Uterus (tissue), 4 donors: Measurements from ENCODE around the gene ARPIN. TPM values are rescaled to one million over a fixed set of nuclear protein-coding genes. Genes with fewer than 3 reads are reported as not detected.

ENCODE experiments used
- DNase-seq, 2 donors: peaks; one replicate each; pipeline ENCODE4 v3.0.0-alpha.2; 2019 to 2020
- H3K27ac ChIP-seq, 2 donors: fragments of 200-600 bp; sonication (generic); 1 replicate in 1 of 2; 2 replicates in 1 of 2; pipeline ENCODE4 v1.5.1; 2016 to 2018
- H3K27me3 ChIP-seq, 2 donors: fragments of 200-600 bp; sonication (generic); one replicate each; pipeline ENCODE4 v1.5.1; 2018 to 2019; ENCODE audit warnings: control low read depth in 1 of 2
- H3K36me3 ChIP-seq, 2 donors: fragments of 200-600 bp; sonication (generic); one replicate each; pipeline ENCODE4 v1.5.1; 2019; ENCODE audit warnings: control low read depth in 1 of 2
- H3K4me1 ChIP-seq, 2 donors: fragments of 200-600 bp; sonication (generic); one replicate each; pipeline ENCODE4 v1.5.1; 2018 to 2019; ENCODE audit warnings: control low read depth in 1 of 2
- H3K4me3 ChIP-seq, 2 donors: fragments of 200-600 bp; sonication (generic); 1 replicate in 1 of 2; 2 replicates in 1 of 2; pipeline ENCODE4 v1.5.1; 2018 to 2019; ENCODE audit warnings: mild to moderate bottlenecking in 1 of 2
- H3K9me3 ChIP-seq, 2 donors: fragments of 200-600 bp; sonication (generic); one replicate each; pipeline ENCODE4 v1.5.1; 2019; ENCODE audit warnings: control low read depth in 1 of 2
- POLR2A ChIP-seq, 2 donors: fragments of 450-650 bp; IDR thresholded peaks; one replicate each; pipeline ENCODE4 v1.6.1; 2016; ENCODE audit warnings: antibody characterized with exemption in 2 of 2, mild to moderate bottlenecking in 1 of 2, moderate library complexity in 1 of 2
- intact Hi-C: fragments of 100-400 bp; cut with DNase I; formaldehyde crosslinking; loops from one replicate; pipeline ENCODE4 v1.15.1; 2023; ENCODE audit warnings: low total_unique reads
- total RNA-seq, 4 donors: library from RNA; depleted of rRNA in 3 of 4; stranded (reverse); fragments of >200 nt in 3 of 4; gene quantifications; one replicate each; pipeline versions ENCODE4 v1.1.0 to v1.2.4, GENCODE V29; 2014 to 2023
- TF ChIP-seq, protein P1 (sequence below), 4 experiments: fragments of 200-600 bp in 2 of 4; fragments of 450-650 bp in 2 of 4; sonication (generic) in 2 of 4; IDR thresholded peaks; one replicate each; pipeline ENCODE4 v1.5.1; 2016 to 2019; ENCODE audit warnings: antibody characterized with exemption in 4 of 4, mild to moderate bottlenecking in 2 of 4, moderate library complexity in 1 of 4
- donor health status: DM: yes; HTN: yes; CAD: no.

The ARPIN gene
- total RNA-seq, 4 donors from 2014 or later: 8.2 to 32.8 (median 20.7) TPM

DNA sequence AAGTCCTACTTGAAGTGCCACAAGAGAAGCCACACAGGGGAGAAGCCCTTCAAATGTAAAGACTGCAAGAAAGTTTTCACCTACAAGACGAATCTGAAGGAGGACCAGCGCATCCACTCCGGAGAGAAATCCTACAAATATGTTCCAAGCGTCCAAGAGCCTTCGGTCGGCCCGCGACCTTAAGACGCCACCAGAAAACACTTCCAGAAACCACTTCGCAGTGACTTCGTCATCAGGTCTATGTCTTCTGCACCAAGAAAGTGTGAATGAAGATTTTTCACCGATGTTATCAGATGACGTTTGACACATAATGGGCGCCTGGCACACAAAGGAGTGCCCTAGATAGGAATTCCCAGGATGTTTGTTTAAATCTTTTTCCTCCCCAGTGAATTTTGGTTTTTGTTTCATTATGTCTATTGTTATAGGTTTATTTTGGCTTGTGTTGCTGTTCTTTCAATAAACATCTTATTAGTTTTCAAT, 24.1 kb upstream of the ARPIN start:
- no peak overlapping the region for H3K4me3 ChIP-seq
- TF ChIP-seq POLR2A (IDR thresholded peaks at IDR 0.05): no peak
- TF ChIP-seq, protein P1, sequence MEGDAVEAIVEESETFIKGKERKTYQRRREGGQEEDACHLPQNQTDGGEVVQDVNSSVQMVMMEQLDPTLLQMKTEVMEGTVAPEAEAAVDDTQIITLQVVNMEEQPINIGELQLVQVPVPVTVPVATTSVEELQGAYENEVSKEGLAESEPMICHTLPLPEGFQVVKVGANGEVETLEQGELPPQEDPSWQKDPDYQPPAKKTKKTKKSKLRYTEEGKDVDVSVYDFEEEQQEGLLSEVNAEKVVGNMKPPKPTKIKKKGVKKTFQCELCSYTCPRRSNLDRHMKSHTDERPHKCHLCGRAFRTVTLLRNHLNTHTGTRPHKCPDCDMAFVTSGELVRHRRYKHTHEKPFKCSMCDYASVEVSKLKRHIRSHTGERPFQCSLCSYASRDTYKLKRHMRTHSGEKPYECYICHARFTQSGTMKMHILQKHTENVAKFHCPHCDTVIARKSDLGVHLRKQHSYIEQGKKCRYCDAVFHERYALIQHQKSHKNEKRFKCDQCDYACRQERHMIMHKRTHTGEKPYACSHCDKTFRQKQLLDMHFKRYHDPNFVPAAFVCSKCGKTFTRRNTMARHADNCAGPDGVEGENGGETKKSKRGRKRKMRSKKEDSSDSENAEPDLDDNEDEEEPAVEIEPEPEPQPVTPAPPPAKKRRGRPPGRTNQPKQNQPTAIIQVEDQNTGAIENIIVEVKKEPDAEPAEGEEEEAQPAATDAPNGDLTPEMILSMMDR (IDR thresholded peaks at IDR 0.05): no peak
- no peaks in the 10 kb centered on the region for H3K27me3 ChIP-seq
- intact Hi-C loops: no loop called here
- H3K36me3 ChIP-seq: no peaks in the 10 kb centered on the region
- no peak for DNase-seq
- H3K4me1 ChIP-seq: no peaks in the 10 kb centered on the region
- no peaks in the 10 kb centered on the region for H3K9me3 ChIP-seq
- no peak overlapping the region for H3K27ac ChIP-seq

DNA sequence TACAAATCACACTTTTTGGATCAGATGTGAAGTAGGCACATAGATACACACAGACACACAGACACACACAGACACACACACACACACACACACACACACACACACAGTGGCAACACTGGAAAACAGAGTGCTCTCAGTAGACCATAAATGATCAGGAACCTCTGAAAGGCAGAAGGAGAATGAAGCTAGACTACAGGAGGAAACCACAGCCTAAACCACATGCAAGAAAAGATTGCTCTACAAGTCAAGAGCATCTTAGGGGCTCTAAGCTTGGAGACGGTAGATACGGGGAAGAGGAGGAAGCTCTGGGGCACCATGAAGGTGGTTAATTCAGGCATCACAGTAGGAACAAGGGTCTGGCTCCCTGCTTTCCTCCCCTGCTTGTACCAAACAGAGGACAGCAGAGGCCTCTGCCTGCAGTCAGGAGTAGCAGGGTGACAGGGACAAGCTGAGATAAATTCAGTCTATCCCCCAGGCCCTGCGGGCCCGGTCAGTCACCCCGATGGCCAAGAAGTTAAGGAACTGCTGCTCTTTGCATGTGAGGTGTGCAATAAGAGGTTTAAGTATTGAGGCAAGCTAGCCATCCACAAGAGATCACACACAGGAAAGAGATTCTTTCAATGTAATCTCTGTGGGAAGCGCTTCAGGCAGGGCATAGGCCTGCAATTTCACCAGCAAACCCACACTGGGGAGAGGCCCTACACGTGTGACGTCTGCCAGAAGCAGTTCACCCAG, 23.5 kb upstream of the ARPIN start:
- DNase-seq: no peak
- intact Hi-C loops: no loop called here
- TF ChIP-seq POLR2A (IDR thresholded peaks at IDR 0.05): no peak
- TF ChIP-seq, protein P1 (IDR thresholded peaks at IDR 0.05): no peak

DNA sequence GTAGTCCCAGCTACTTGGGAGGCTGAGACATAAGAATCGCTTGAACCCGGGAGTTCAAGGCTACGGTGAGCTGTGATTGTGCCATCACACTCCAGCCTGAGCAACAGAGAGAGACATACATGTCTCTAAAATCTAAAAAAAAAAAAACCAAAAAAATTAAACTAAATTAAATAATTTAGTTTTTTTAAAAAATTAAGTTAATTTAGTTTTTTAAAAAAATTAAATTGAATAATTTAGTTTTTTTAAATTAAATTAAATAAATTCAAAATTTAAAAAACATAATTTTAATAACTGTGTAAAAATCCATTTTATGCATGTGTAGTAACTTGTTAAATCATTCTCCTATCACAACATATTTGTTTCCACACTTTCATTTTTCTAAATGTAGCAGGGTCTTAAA, 20.1 kb upstream of the ARPIN start:
- no peak overlapping the region for H3K27ac ChIP-seq
- TF ChIP-seq POLR2A (IDR thresholded peaks at IDR 0.05): no peak
- TF ChIP-seq, protein P1 (IDR thresholded peaks at IDR 0.05): no peak
- no peak overlapping the region for H3K4me3 ChIP-seq
- H3K4me1 ChIP-seq: no peaks in the 10 kb centered on the region
- intact Hi-C loops: no loop called here
- DNase-seq: no peak
- no peaks in the 10 kb centered on the region for H3K27me3 ChIP-seq
- H3K9me3 ChIP-seq: no peaks in the 10 kb centered on the region
- H3K36me3 ChIP-seq: no peaks in the 10 kb centered on the region

More for the DNA sequence above, 23.5 kb upstream of the ARPIN start:
- H3K36me3 ChIP-seq: no peaks in the 10 kb centered on the region
- no peaks in the 10 kb centered on the region for H3K9me3 ChIP-seq
- H3K27me3 ChIP-seq: no peaks in the 10 kb centered on the region
- no peak overlapping the region for H3K27ac ChIP-seq
- no peaks in the 10 kb centered on the region for H3K4me1 ChIP-seq
- H3K4me3 ChIP-seq: no peak overlapping the region

DNA sequence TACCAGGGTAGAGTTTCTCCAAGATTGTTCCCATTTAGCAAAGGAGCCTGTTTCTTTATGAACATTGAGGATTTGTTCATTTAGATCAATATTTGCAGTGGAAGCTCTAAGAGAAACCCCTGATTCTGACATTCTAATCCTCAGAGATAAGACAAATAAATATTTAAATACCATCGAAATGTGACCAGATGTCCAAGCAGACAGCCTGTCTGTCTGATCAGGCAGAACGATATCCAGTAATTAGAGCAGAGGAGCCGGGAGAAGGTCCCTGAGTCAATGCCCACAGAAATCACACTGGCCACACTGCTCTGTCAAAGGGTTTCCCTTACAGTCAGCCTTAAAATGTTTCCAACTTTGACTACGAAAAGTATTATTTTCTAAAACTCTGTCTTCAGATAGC, 15.7 kb upstream of the ARPIN start:
- H3K4me1 ChIP-seq: no peaks in the 10 kb centered on the region
- TF ChIP-seq, protein P1 (IDR thresholded peaks at IDR 0.05): no peak
- TF ChIP-seq POLR2A (IDR thresholded peaks at IDR 0.05): no peak
- intact Hi-C loops: no loop called here

DNA sequence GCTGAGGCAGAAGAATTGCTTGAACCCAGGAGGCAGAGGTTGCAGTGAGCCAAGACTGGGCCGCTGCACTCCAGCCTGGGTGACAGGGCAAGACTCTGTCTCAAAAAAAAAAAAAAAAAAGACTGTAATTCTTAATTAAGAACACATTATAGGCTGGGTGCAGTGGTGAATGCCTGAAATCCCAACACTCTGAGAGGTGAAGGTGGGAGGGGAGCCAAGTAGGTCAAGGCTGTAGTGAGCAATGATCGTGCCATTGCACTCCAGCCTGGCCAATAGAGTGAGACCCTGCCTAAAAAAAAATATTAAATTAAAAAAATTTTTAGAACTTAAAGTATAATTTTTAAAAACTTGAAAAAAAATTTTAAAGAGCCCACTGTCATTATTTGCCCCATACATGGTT, 13.4 kb upstream of the ARPIN start:
- TF ChIP-seq POLR2A (IDR thresholded peaks at IDR 0.05): no peak
- TF ChIP-seq, protein P1 (IDR thresholded peaks at IDR 0.05): no peak
- no peak for DNase-seq
- Histone ChIP-seq H3K27ac (no peak overlapping the region), H3K4me1 (no peaks in the 10 kb centered on the region), H3K36me3 (no peaks in the 10 kb centered on the region), H3K27me3 (no peaks in the 10 kb centered on the region), H3K9me3 (no peaks in the 10 kb centered on the region), H3K4me3 (no peak overlapping the region)
- intact Hi-C loops: no loop called here

More for the DNA sequence above, 15.7 kb upstream of the ARPIN start:
- H3K9me3 ChIP-seq: no peaks in the 10 kb centered on the region
- no peak overlapping the region for H3K4me3 ChIP-seq
- H3K27ac ChIP-seq: no peak overlapping the region
- no peaks in the 10 kb centered on the region for H3K27me3 ChIP-seq
- no peak for DNase-seq
- no peaks in the 10 kb centered on the region for H3K36me3 ChIP-seq
